GM23338 (cell line): Measurements from ENCODE around the gene SSH2. TPM values are rescaled to one million over a fixed set of nuclear protein-coding genes. Genes with fewer than 3 reads are reported as not detected.

ENCODE experiments used
- ATAC-seq: fragments of 200-7000 bp; cut with Tn5 transposase; 3 replicates; pipeline ENCODE4 v1.9.1; 2020
- DNase-seq: peaks from one replicate; pipeline ENCODE4 v3.0.0-alpha.2; 2015; ENCODE audit warnings: low spot score
- H2AFZ ChIP-seq: fragments of 200-600 bp; sonication (generic); 2 replicates; pipeline ENCODE4 v1.8.0; 2016; ENCODE audit warnings: antibody characterized with exemption, mild to moderate bottlenecking, moderate library complexity
- H3F3A ChIP-seq: fragments of 200-600 bp; sonication (generic); replicated peaks from 2 replicates; pipeline ENCODE4 v1.8.0; 2017; ENCODE audit warnings: antibody characterized with exemption, mixed run types, low read depth
- H3K27ac ChIP-seq: fragments of 200-600 bp; sonication (generic); 2 replicates; pipeline ENCODE4 v1.6.1; 2016; ENCODE audit warnings: low read depth
- H3K27me3 ChIP-seq: fragments of 200-600 bp; sonication (generic); 2 replicates; pipeline ENCODE4 v1.8.0; 2016; ENCODE audit warnings: mild to moderate bottlenecking, mixed run types, moderate library complexity; ENCODE audit not compliant: insufficient read depth
- H3K36me3 ChIP-seq: fragments of 200-600 bp; sonication (generic); 2 replicates; pipeline ENCODE4 v1.8.0; 2016; ENCODE audit warnings: mild to moderate bottlenecking; ENCODE audit not compliant: insufficient read depth
- H3K4me1 ChIP-seq: fragments of 200-600 bp; sonication (generic); 2 replicates; pipeline ENCODE4 v1.8.0; 2016; ENCODE audit warnings: mild to moderate bottlenecking, moderate library complexity; ENCODE audit not compliant: insufficient read depth
- H3K4me2 ChIP-seq: fragments of 200-600 bp; sonication (generic); 2 replicates; pipeline ENCODE4 v1.7.1; 2017; ENCODE audit warnings: mixed run types
- H3K4me3 ChIP-seq: fragments of 200-600 bp; sonication (generic); 2 replicates; pipeline ENCODE4 v1.6.1; 2016; ENCODE audit warnings: mixed run types
- H3K79me2 ChIP-seq: fragments of 200-600 bp; sonication (generic); replicated peaks from 2 replicates; pipeline ENCODE4 v1.8.0; 2017; ENCODE audit warnings: mild to moderate bottlenecking; ENCODE audit not compliant: insufficient read depth
- H3K9me2 ChIP-seq: fragments of 200-600 bp; sonication (generic); 2 replicates; pipeline ENCODE4 v1.8.0; 2017; ENCODE audit not compliant: insufficient read depth
- H4K20me1 ChIP-seq: fragments of 200-600 bp; sonication (generic); replicated peaks from 2 replicates; pipeline ENCODE4 v1.8.0; 2017; ENCODE audit warnings: mild to moderate bottlenecking; ENCODE audit not compliant: insufficient read depth
- H3K27ac Mint-ChIP-seq: 2 replicates; pipeline ENCODE4 v1.8.0; 2020; ENCODE audit warnings: inconsistent platforms, mild to moderate bottlenecking, moderate library complexity, mixed read lengths
- H3K27me3 Mint-ChIP-seq: 3 replicates; pipeline ENCODE4 v1.8.0; 2022; ENCODE audit warnings: low read depth, mild to moderate bottlenecking, moderate library complexity, mixed read lengths, inconsistent platforms; ENCODE audit not compliant: insufficient read depth, poor library complexity
- H3K36me3 Mint-ChIP-seq: 3 replicates; pipeline ENCODE4 v1.8.0; 2021; ENCODE audit warnings: low read depth, mild to moderate bottlenecking, inconsistent platforms, moderate library complexity, mixed read lengths
- H3K4me1 Mint-ChIP-seq: 3 replicates; pipeline ENCODE4 v1.8.0; 2020; ENCODE audit warnings: mild to moderate bottlenecking, inconsistent platforms, mixed read lengths
- H3K4me3 Mint-ChIP-seq: 3 replicates; pipeline ENCODE4 v1.8.0; 2021; ENCODE audit warnings: moderate library complexity, mild to moderate bottlenecking, inconsistent platforms, mixed read lengths
- H3K9me3 Mint-ChIP-seq: 3 replicates; pipeline ENCODE4 v1.8.0; 2020; ENCODE audit warnings: moderate library complexity, mild to moderate bottlenecking, inconsistent platforms, mixed read lengths
- CREB1 ChIP-seq: fragments of 250-450 bp; sonication (Bioruptor Pico); IDR thresholded peaks from 2 replicates; pipeline ENCODE4 v1.5.0; 2020; ENCODE audit warnings: low read depth, mild to moderate bottlenecking, moderate library complexity
- CTCF ChIP-seq, 2 experiments: fragments of 200-600 bp in 1 of 2; sonication (generic) in 1 of 2; conservative IDR thresholded peaks; 2 replicates each; pipeline versions ENCODE4 v1.5.1 to v1.6.1; 2016 to 2017; ENCODE audit warnings: antibody characterized with exemption in 2 of 2, low read depth in 2 of 2, mild to moderate bottlenecking in 2 of 2, moderate library complexity in 1 of 2
- ETS1 ChIP-seq: IDR thresholded peaks from 2 replicates; pipeline ENCODE4 v1.6.1; 2016; ENCODE audit warnings: antibody characterized with exemption
- EZH2 ChIP-seq: fragments of 200-600 bp; sonication (generic); IDR thresholded peaks from one replicate; pipeline ENCODE4 v1.8.0; 2017; ENCODE audit warnings: antibody characterized with exemption, mild to moderate bottlenecking, low read depth; ENCODE audit not compliant: unreplicated experiment
- JUNB ChIP-seq: IDR thresholded peaks from one replicate; pipeline ENCODE4 v1.6.1; 2016; ENCODE audit warnings: antibody characterized with exemption; ENCODE audit not compliant: unreplicated experiment
- NANOG ChIP-seq: IDR thresholded peaks from 2 replicates; pipeline ENCODE4 v1.6.1; 2016; ENCODE audit warnings: antibody characterized with exemption, borderline replicate concordance
- POLR2AphosphoS5 ChIP-seq: IDR thresholded peaks from 2 replicates; pipeline ENCODE4 v1.6.1; 2016; ENCODE audit warnings: antibody characterized with exemption, low read depth
- REST ChIP-seq: IDR thresholded peaks from one replicate; pipeline ENCODE4 v1.6.1; 2018; ENCODE audit warnings: antibody characterized with exemption; ENCODE audit not compliant: unreplicated experiment
- ZNF114 ChIP-seq: fragments of 250-450 bp; sonication (Bioruptor Pico); IDR thresholded peaks from 2 replicates; pipeline ENCODE4 v1.5.0; 2020; ENCODE audit warnings: mild to moderate bottlenecking, moderate library complexity
- long read RNA-seq: library from polyadenylated mRNA; unstranded; transcript quantifications from one replicate; pipeline ENCODE4 v2.0.0, GENCODE V29; 2020; ENCODE audit not compliant: unreplicated experiment
- polyA plus RNA-seq: library from polyadenylated mRNA; unstranded; fragments of >200 nt; fragmentation: Nextera tagmentation; extraction: Ambion mirVana; gene quantifications from 2 replicates; pipeline ENCODE4 v1.2.1, GENCODE V29; 2016
- total RNA-seq: library from RNA; depleted of rRNA; stranded (reverse); fragments of >200 nt; shearing (Covaris generic); gene quantifications from 2 replicates; pipeline ENCODE4 v1.2.3, GENCODE V29; 2014; rRNA removed

SSH2 gene
- total RNA-seq (9.9 and 13.2 TPM in 2 replicates), polyA plus RNA-seq (10.9 and 12.1 TPM in 2 replicates)
- long read RNA-seq, partial matches to known transcripts, result 1 of 6 reads
- long read RNA-seq, other reads (novel, unspliced or antisense), result 1 of 6 reads

- H3K9me2 ChIP-seq, result no peaks in the 10 kb centered on the region
- peaks cover 7% of the 10 kb centered on the region for H3K4me1 ChIP-seq
- H3K36me3 ChIP-seq, result no peaks in the 10 kb centered on the region
- H3K4me3 ChIP-seq, result peak within 1 kb of the TSS; percentile 95
- H3K79me2 ChIP-seq, result peaks cover 28% of the 10 kb centered on the region
- H4K20me1 ChIP-seq, result no peaks in the 10 kb centered on the region
- peaks cover 7% of the 10 kb centered on the region for H3K27me3 Mint-ChIP-seq
- ATAC-seq, result peak; percentile 81
- H3K27ac Mint-ChIP-seq, result peak within 1 kb of the TSS; percentile 81
- peak within 1 kb of the TSS; percentile 98 for H2AFZ ChIP-seq
- no peaks in the 10 kb centered on the region for H3K9me3 Mint-ChIP-seq
- DNase-seq, result peak; percentile 92
- H3K4me3 Mint-ChIP-seq, result no peak within 1 kb of the TSS
- H3K36me3 Mint-ChIP-seq, result no peaks in the 10 kb centered on the region
- H3K27me3 ChIP-seq, result no peaks in the 10 kb centered on the region
- H3K4me2 ChIP-seq, result peak within 1 kb of the TSS; percentile 96
- peaks cover 9% of the 10 kb centered on the region for H3F3A ChIP-seq
- TF ChIP-seq JUNB (no peak), POLR2AphosphoS5 (peak; percentile 56), EZH2 (no peak)
- H3K4me1 Mint-ChIP-seq, result peaks cover 10% of the 10 kb centered on the region; the same call in 2 of the 3 replicates
- H3K27ac ChIP-seq, result peak within 1 kb of the TSS; percentile 63; the same call in 1 of the 2 replicates
These were observed at the start of gene SSH2 for GRCh38 chr17:29929533-29930408. Gene SSH2 (minus strand): TSS chr17:29930228. CDS start chr17:29930000, 228 bp downstream.

- no peak for ATAC-seq
- no peaks in the 10 kb centered on the region for H3K27me3 Mint-ChIP-seq
- H3K4me3 ChIP-seq, result no peak overlapping the region
- H3K4me2 ChIP-seq, result no peak overlapping the region
- no peaks in the 10 kb centered on the region for H3K27me3 ChIP-seq
- no peak overlapping the region for H3K4me3 Mint-ChIP-seq
- TF ChIP-seq EZH2 (no peak), ETS1 (no peak), CTCF (conservative IDR thresholded peaks at IDR 0.05; ENCODE audit: low read depth in 2 of 2) (no peak), ZNF114 (CRISPR knock-in tag) (no peak), REST (no peak), POLR2AphosphoS5 (no peak), NANOG (no peak), CREB1 (CRISPR knock-in tag) (no peak)
- no peak overlapping the region for H2AFZ ChIP-seq
- no peaks in the 10 kb centered on the region for H3K4me1 Mint-ChIP-seq
- H3K9me2 ChIP-seq, result no peaks in the 10 kb centered on the region
- no peaks in the 10 kb centered on the region for H3K36me3 ChIP-seq
- H3K79me2 ChIP-seq, result no peaks in the 10 kb centered on the region
- no peaks in the 10 kb centered on the region for H3K36me3 Mint-ChIP-seq
- no peaks in the 10 kb centered on the region for H3F3A ChIP-seq
- no peaks in the 10 kb centered on the region for H4K20me1 ChIP-seq
- no peak overlapping the region for H3K27ac Mint-ChIP-seq
- H3K4me1 ChIP-seq, result no peaks in the 10 kb centered on the region
- no peaks in the 10 kb centered on the region for H3K9me3 Mint-ChIP-seq
- no peak for DNase-seq
- H3K27ac ChIP-seq, result no peak overlapping the region
These were observed 47.8 kb upstream of the SSH2 start for GRCh38 chr17:29977836-29978235.
